Sigmoid colon (tissue), 4 donors: Measurements from ENCODE around the gene MOB1A.

Experiments
- CTCF ChIP-seq, 4 experiments: fragments of 450-650 bp in 3 of 4; fragments of 200-600 bp in 1 of 4; IDR thresholded peaks; one replicate each; pipeline ENCODE4 v1.5.1; 2016 to 2019; ENCODE audit warnings: antibody characterized with exemption in 4 of 4, mild to moderate bottlenecking in 3 of 4, moderate library complexity in 2 of 4
- POLR2AphosphoS5 ChIP-seq, 4 donors: sonication (generic); formaldehyde crosslinking; IDR thresholded peaks; one replicate each; pipeline ENCODE4 v1.6.1; 2017; ENCODE audit warnings: antibody characterized with exemption in 4 of 4

DNA sequence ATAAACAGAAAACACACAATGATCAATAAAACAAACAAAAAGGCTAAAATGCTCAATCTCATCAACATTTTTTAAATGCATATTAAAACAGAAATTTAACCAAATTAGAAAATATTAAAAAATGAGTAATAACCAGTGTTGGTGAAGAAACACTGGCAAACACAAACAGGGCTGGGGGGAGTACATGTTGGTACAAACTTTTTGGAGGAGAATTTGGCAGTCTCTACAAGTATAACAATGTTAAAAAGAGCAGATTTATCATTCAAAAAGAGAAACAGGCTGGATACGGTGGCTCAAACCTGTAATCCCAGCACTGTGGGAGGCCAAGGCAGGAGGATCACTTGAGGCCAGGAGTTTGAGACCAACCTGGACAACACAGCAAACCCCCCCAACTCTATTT, 13.9 kb downstream of the MOB1A start:
- TF ChIP-seq CTCF (IDR thresholded peaks at IDR 0.05) (no peak), POLR2AphosphoS5 (IDR thresholded peaks at IDR 0.05) (no peak)
